HG02973 (cell line): ENCODE measurements around the gene ANKRD44.

Source experiments
- ATAC-seq: cut with Tn5 transposase; IDR thresholded peaks from one replicate; pipeline ENCODE4 v1.9.1; 2021; ENCODE audit warnings: moderate library complexity; ENCODE audit not compliant: unreplicated experiment

Gene ANKRD44

DNA sequence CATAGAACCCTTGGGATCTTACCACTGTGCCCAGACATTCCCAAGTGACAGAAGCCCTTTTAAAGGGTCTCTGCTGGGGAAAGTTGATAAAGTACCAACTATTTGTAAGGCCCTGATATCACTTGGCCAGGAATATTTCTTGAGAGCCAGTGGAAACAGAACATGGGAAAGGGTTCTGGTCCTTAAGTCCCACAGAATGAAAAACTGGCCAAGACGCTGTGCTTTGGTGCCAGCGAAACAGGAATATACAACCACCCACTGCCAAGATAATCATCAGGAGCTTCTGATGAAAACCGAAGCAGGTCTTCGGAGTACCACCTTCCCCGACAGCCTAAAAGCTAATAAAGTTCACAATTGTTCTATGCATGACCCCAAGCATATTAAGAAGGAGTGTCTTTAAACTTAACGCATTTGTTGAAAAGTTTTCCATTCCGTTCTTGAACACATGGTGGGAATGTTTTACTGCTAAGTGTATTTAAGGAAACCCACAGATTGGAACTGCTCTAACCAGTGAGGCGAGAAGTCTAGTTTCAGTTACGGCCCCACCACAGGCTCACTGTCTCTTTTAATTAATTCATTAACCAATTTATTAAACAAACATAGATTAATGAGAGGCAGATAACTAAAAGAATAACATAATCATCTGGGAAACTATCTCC, 152.6 kb downstream of the ANKRD44 start:
- no peak for ATAC-seq

DNA sequence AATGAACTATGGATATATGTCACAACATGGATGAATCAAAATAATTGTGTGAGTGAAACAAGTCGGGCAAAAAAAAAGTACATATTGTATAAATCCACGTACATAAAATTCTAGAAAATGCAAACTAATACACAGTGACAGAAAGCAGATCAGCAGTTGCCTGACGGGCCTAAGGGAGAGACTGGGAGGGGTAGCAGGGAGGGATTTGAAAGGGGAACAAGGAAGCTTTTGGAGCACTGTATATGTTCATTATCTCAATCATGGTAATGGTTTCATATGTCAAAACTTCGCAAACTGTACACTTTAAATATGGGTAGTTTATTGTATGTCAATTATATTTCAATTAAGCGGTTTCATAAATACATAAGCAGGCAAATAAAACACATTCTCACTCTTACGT, 153.8 kb downstream of the ANKRD44 start:
- ATAC-seq = no peak

DNA sequence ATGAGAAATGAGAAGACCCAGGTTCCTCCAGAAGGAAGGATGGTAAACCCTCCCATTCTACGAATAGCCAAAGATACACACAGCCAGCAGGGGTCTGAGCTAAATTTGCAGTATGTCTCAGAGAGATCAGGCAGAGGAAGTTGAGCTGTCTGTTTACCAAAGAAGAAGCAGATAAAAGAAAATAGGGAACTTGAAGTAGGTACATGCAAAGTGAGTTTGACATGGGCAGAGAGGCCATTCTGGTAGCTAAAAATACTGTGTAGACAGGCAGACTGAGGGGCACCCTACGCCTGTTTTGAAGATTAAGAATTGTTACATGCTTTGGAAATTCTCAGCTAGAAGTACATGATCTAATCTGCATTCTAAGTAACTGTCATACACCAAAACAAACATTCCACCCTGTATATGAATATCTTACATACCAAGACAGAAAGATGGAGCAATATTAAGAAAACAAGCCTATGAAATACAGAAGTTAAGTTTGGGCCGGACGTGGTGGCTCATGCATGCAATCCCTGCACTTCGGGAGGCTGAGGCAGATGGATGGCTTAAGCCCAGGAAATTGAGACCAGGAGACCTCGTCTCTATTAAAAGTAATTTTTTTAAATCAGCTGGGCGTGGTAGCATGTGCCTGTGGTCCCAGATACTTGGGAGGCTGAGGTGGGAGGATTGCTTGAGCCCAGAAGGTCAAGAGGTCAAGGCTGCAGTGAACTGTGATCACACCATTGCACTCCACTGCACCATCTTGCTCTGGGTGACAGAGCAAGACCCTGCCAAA, 157.9 kb downstream of the ANKRD44 start:
- peak; percentile 71 for ATAC-seq

DNA sequence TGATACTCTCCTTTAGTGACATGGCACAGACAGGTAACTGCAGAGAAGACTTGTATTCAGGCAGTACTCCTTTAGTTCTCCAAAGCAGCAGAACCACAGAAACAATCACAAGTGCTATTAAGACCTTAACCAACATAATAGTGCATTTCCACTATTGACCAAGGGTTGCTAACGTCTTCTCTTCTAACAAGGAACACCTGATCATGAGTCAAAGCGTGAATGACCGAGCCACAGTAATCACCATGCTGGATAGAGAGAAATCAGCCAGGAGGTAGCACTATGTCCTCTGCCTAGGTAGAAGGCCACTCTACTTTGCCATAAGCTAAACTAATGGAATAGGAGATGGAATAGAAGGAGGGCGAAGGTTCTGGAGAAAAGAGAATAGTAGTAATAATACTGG, 161.0 kb downstream of the ANKRD44 start:
- no peak for ATAC-seq

DNA sequence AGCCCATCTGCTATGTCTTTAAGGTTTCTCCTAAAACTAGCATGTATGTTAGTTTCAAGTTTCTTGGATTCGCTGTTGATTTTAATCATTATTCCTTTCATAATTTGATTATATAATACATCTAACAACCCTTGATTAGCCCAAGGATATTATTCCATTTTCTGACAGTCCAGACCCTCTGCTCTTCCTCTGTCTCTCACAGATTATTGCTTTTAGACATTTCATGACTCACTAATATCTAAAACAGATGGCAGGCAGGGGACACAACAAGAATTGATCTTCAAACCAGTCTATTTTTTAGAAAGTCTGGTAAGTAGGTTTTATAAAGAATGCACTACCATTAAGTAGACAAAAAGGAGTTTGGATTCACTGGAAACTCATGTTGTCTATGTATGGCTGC, 162.2 kb downstream of the ANKRD44 start:
- no peak for ATAC-seq

DNA sequence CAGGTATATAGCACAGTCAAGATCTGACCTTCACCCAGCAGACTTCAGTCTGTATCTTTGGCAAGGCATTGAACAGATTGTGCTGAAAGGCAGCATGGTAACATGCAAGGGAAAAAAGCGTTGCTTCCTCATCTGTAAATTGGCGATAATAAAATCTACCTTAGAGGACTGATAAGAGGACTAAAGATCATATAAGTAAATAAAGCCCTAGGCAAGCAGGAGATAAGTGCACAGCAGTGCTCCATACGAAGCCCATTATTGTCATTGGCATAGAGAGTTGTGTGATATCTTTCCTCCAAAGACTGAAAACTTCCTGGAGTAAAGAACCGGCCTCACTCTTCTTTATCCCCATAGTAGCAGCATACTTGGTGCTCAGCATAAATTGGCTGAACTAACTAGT, 162.6 kb downstream of the ANKRD44 start:
- ATAC-seq = no peak

DNA sequence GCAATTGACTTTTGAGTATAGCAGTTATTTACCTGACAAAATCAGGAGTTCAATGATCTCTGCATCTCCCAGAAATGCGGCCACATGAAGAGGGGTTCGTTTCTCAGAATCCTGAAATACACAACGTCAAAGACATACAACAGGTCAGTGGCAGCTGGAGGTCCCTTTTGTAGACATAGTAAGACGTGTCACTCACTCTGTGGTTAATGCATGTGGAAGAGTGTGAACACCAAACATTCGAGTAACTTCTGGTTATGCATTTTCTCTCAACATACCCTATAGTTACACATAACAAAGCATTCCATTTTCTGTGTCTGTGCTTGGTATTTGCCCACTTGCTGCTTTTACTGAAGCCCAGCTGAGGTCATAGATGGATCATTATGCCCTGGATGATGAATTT, 163.6 kb downstream of the ANKRD44 start:
- ATAC-seq = no peak

DNA sequence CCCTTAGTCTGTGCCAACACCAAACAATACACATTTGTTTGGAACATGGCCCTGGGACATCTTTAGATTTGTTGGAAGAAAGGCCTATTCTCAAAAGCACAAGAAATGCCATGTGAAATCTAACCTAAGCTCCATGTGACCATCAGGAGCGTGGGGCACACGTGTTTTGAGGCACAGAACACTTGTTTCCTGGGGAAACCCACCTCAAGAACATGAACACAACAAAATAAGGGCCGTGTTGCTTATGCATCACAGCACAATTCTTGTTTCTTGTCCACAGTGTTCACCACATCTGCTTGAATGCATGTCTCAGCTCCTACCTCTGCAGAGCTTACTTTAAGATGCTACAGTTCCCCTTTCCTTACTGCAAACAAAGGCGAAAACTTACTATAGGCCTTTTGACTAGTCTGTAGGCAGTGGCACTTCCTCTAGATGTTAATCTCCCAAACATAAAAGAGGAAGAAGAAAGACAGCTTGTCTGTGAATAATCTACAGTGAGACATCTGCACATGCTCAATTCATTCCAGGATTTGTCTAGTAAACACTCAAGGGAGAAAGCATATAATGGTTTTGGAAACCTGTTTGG, 165.0 kb downstream of the ANKRD44 start:
- ATAC-seq = peak; percentile 95

DNA sequence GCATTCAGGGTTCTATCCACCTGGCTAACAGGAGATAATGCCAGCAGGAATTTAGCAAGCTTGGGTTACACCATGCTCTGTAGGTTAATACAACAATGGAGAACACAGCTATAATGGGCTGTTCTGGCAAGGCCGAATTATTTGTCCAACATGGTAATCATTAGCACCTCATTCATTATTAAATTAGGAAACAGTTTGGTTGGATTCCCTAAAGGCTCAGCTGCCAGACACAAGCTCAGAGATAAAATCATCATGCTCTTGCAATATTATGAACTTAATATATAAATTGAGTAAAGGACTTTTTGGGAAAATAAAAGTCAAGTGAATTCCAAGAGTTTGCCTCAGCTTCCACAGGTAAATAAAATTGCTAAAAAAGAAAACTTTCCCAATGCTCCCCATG, 166.4 kb downstream of the ANKRD44 start:
- no peak for ATAC-seq

DNA sequence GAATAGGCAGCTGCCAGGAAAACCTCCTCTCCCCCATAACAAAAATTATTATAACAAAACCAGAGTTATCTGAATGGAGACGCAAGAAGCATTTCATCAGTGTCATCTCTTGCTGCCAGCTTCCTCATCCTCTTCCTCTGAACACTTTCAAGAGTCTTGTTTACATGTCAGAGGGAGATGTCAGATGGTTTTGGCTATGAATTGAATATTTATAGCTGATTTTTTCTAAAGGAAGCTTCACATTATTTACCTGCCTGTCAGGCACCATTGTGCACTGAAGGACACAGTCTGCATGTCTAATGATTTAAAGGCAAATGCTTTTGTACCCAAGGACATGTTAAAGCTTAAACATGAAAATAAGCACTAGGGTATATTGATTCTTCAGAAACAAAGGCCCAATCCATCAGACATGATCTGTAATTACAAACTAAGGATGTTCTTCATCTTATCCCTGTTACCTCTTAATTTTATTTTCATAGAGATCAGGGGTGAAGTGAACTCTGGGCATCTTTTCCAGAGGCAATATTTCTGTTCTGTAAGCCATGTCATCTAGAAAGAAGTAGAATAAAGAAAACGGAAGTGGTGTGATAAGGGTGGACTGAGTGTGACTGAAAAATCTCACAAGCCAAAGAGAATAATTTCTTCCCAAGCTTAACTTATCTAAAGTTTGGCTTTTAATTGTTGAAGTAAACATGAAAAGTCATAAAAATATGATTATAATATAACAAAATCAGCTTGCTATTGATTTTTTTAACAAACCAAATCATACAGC, 168.7 kb downstream of the ANKRD44 start:
- ATAC-seq = no peak

DNA sequence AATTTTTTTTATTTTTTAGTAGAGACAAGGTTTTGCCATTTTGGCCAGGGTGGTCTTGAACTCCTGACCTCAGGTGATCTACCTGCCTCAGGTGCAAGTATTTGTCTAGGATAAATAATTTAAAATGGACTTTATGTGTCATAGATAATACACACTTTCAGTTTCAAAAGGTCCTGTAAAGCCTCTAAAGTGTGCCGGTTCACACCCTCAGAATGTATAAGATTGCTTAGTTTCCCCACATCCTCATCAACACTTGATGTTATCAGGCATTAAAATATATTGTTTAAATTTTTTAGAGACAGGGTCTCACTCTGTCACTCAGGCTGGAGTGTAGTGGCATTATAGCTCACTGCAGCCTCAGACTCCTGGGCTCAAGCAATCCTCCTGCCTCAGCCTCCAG, 170.5 kb downstream of the ANKRD44 start:
- ATAC-seq = no peak

DNA sequence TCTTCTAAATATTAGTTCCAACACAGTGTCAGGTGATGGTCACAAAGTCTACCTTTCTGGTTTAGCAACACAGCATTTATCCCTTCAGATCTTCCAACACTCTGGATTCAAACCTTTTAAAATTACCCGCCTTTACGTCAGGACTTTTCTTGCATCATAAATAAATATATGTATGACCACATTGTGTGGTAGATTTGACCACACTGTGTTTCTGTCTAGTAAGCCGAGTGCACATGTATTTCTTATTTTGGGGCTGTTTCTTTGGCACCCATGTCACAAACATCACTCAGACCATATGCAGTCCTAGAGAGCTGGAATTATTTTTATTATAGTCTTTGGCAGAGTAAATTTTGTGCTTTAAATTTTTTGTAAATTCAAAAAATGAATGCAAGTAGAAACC, 172.1 kb downstream of the ANKRD44 start:
- no peak for ATAC-seq

DNA sequence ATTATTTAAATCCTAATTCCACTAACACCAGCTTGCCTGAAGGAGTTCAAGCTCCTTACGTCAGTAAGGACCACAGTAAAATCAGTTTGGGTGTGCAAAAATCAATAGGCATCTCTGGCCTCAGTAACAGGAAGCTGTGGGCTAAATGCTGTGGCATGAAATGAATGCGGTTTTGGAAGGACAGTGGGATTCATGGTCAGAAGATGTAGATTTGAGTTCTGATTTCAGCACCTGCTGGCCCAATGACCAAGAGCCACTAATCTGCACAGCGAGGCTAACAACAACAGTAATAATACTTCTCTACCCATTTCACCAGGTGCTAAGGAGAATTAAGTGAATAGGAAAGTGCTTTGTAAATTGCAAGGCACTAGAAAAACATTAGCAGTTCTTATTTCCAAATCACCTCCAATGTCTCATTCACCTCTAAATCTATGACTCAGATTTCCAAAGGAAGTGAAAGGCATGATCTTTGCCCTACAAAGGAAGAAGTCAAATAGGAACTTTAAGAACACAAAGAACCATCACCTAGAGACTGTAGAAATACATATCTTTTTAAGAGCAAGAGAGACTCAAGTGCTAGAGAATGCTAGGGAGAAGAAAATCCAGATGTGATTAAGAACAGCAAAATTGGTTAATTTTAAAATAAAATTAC, 172.6 kb downstream of the ANKRD44 start:
- ATAC-seq = no peak

DNA sequence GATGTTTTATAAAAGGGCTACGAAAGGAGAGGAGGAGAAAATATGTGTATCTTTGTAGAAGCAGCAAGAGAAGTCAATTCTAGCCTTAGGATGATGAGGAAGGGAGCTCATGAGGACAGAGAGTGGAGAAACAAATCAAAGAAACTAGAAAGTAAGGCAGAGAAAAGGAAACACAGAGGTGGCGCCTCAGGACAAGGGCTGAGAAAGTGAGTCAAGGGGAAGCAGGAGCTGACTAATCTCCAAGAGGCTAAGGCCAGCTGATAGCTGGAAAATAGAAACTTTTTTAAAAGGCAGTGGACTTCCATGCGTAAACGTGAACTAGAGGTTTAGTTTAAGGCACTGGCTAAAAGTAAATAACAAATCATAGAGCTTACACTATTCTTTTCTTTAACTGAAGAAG, 173.3 kb downstream of the ANKRD44 start:
- no peak for ATAC-seq

DNA sequence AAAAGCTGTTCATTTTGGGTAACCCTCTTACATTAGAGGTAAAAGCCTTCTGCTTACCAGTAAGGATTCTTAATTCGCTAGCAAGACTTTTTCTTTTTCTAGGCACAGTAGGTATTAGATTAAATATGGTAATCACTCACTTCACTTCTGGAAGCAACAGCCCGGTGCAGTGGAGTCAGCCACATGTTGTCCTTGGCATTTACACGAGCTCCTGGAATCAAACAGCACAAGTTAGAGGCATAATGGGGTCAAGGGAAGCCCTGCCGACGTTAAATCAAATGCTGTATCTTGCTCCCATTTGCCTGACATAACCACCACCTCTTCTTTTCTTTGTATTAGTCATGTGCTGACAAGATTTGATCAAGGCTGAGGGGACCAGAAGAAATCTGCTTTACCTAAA, 174.1 kb downstream of the ANKRD44 start:
- ATAC-seq = no peak

DNA sequence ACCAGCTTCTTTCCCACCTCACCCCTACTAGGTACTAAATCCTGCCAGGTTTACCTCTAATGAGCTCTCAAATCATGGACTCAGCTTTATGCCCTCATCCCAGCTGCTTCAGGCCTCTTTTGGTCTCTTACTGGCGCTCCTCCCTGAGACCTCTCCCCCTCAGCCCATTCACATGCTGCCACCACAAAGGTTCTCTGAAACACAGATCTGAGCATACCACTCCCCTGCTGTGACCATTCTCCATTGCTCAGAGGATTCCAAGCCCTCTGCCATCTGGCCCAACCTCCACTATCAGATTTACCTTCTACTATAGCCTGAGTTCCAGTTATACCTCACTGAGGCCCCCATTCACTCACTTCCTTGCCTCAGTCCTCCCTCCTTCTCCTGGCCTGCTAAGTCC, 174.8 kb downstream of the ANKRD44 start:
- no peak for ATAC-seq

DNA sequence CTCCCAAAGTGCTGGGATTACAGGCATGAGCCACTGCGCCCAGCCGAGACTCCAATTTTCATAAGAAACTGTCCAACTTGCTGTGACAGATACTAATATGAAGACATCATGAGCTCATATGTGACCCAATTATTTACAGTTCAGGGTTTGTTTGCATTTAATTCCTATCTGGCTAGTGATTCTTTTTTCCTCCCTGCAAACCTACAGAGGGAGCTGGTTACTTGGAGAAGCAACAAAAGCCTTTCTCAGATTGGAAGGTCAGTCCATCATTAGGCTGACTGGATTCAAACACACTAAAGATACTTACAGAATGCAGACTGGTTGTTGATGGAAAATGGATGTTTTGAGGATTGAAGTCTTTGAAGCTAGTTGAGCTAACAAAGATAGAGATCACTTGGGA, 176.4 kb downstream of the ANKRD44 start:
- ATAC-seq = no peak

DNA sequence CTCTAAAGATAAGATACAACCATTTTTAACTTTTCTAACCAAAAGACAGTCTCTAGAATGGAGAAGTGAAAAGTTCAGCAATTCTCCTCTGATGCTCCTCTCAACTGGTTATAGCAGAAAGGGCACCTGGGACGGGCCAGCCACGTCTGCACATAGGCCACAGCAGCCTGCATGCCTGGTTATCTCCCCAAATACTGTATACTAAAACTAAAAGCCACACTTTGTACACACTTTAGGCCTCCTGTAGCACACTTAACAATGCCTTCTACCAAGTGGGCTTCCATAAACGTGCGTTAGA, 179.1 kb downstream of the ANKRD44 start:
- ATAC-seq = peak; percentile 69

DNA sequence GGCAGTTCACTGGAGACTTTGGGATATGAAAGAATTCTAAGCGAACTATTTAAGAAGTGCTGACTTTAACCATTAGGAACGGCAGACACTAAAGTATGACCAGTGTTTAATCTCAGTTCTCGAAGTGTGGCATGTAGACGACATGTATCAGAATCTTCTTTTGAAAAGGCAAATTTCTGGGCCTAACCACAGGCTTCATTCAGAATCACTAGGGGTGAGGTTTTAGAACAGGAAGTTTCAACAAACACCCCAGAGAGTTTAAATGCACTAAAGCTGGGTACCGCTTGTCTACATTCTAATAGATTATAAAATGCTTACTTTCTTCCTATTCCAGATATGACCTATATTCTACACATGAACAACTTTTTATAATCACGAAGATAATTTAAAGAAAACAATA, 180.3 kb downstream of the ANKRD44 start:
- peak; percentile 77 for ATAC-seq

DNA sequence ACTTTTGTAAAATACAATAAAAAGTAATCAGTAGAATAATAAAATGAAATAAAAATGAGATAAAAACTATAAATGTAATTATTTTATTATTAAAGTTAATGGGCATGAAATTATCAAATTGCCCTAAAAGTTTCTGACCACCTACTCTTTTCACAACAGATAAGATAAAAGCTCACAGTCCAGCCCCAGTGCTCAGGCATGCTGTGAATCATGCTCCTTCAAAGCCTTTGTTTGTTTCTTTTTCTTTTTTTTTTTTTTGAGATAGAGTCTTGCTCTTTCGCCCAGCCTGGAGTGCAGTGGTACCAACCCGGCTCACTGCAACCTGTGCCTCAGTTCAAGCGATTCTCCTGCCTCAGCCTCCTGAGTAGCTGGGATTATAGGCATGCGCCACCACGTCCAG, 181.7 kb downstream of the ANKRD44 start:
- no peak for ATAC-seq

DNA sequence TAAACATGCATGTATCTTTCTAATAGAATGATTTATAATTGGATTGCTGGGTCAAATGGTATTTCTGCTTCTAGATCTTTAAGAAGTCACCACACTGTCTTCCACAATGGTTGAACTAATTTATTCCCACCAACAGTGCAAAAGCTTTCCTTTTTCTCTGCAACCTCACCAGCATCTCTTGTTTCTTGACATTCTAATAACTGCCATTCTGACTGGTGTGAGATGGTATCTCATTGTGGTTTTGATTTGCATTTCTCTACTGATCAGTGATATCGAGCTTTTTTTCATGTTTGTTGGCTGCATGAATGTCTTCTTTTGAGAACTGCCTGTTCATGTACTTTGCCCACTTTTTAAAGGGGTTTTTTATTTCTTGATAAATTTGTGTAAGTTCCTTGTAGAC, 182.5 kb downstream of the ANKRD44 start:
- no peak for ATAC-seq
